ENCODE results near the gene UNK.

GRCh38 chr17:75854881-75855309, 70.3 kb downstream of the UNK start:
- TF ChIP-seq CTCF (IDR thresholded peaks at IDR 0.05) = no peak
- TF ChIP-seq POLR2AphosphoS5 (IDR thresholded peaks at IDR 0.05; ENCODE audit: low read depth, low read length) = no peak; the same call in 1 of the 2 replicates

All from Panc1 (cell line).